ENCODE measurements around the gene KDM4C. TPM values are rescaled to one million over a fixed set of nuclear protein-coding genes. Genes with fewer than 3 reads are reported as not detected.

KDM4C gene
- total RNA-seq, 1 donor from 2014 or later = 63.5 TPM

GRCh38 chr9:7053903-7054302 is 296.1 kb downstream of the KDM4C start:
- Mint-ChIP-seq H3K27ac (ENCODE audit: unreplicated experiment) (no peak overlapping the region), H3K27me3 (ENCODE audit: unreplicated experiment) (peaks cover 4% of the 10 kb centered on the region), H3K4me3 (ENCODE audit: unreplicated experiment) (no peak overlapping the region), H3K36me3 (ENCODE audit: unreplicated experiment) (no peaks in the 10 kb centered on the region), H3K9me3 (ENCODE audit: unreplicated experiment) (peaks cover 10% of the 10 kb centered on the region), H3K4me1 (ENCODE audit: low read depth, unreplicated experiment) (peaks cover 37% of the 10 kb centered on the region)
- DNase-seq = no peak
- TF ChIP-seq CTCF (IDR thresholded peaks at IDR 0.05; ENCODE audit: partially characterized antibody, unreplicated experiment) = no peak

- H3K9me3 Mint-ChIP-seq (ENCODE audit: unreplicated experiment) = peaks cover 10% of the 10 kb centered on the region
- no peak for DNase-seq
- H3K27ac Mint-ChIP-seq (ENCODE audit: unreplicated experiment) = no peak overlapping the region
- H3K36me3 Mint-ChIP-seq (ENCODE audit: unreplicated experiment) = no peaks in the 10 kb centered on the region
- H3K27me3 Mint-ChIP-seq (ENCODE audit: unreplicated experiment) = peaks cover 4% of the 10 kb centered on the region
- no peak overlapping the region for H3K4me3 Mint-ChIP-seq (ENCODE audit: unreplicated experiment)
- no peak for TF ChIP-seq CTCF (IDR thresholded peaks at IDR 0.05; ENCODE audit: partially characterized antibody, unreplicated experiment)
- peaks cover 37% of the 10 kb centered on the region for H3K4me1 Mint-ChIP-seq (ENCODE audit: low read depth, unreplicated experiment)
Observed at GRCh38 chr9:7055171-7055903, 297.6 kb downstream of the KDM4C start.

- DNase-seq = no peak
- Mint-ChIP-seq H3K27ac (ENCODE audit: unreplicated experiment) (peak overlapping the region; percentile 95), H3K27me3 (ENCODE audit: unreplicated experiment) (peaks cover 7% of the 10 kb centered on the region)
Observed at GRCh38 chr9:7056254-7056653, 298.5 kb downstream of the KDM4C start.

GRCh38 chr9:7058473-7058872 is 300.7 kb downstream of the KDM4C start:
- Mint-ChIP-seq H3K27ac (ENCODE audit: unreplicated experiment) (no peak overlapping the region), H3K4me1 (ENCODE audit: low read depth, unreplicated experiment) (peaks cover 32% of the 10 kb centered on the region), H3K4me3 (ENCODE audit: unreplicated experiment) (no peak overlapping the region), H3K9me3 (ENCODE audit: unreplicated experiment) (peaks cover 6% of the 10 kb centered on the region), H3K36me3 (ENCODE audit: unreplicated experiment) (no peaks in the 10 kb centered on the region), H3K27me3 (ENCODE audit: unreplicated experiment) (peaks cover 4% of the 10 kb centered on the region)
- no peak for TF ChIP-seq CTCF (IDR thresholded peaks at IDR 0.05; ENCODE audit: partially characterized antibody, unreplicated experiment)
- no peak for DNase-seq

More at GRCh38 chr9:7056254-7056653, 298.5 kb downstream of the KDM4C start:
- Mint-ChIP-seq H3K9me3 (ENCODE audit: unreplicated experiment) (peaks cover 10% of the 10 kb centered on the region), H3K4me3 (ENCODE audit: unreplicated experiment) (no peak overlapping the region), H3K4me1 (ENCODE audit: low read depth, unreplicated experiment) (peaks cover 37% of the 10 kb centered on the region), H3K36me3 (ENCODE audit: unreplicated experiment) (no peaks in the 10 kb centered on the region)
- no peak for TF ChIP-seq CTCF (IDR thresholded peaks at IDR 0.05; ENCODE audit: partially characterized antibody, unreplicated experiment)

GRCh38 chr9:7067169-7067568 is 309.4 kb downstream of the KDM4C start:
- H3K27me3 Mint-ChIP-seq (ENCODE audit: unreplicated experiment) = no peaks in the 10 kb centered on the region
- no peaks in the 10 kb centered on the region for H3K9me3 Mint-ChIP-seq (ENCODE audit: unreplicated experiment)
- H3K36me3 Mint-ChIP-seq (ENCODE audit: unreplicated experiment) = no peaks in the 10 kb centered on the region
- no peak overlapping the region for H3K4me3 Mint-ChIP-seq (ENCODE audit: unreplicated experiment)
- no peaks in the 10 kb centered on the region for H3K4me1 Mint-ChIP-seq (ENCODE audit: low read depth, unreplicated experiment)
- TF ChIP-seq CTCF (IDR thresholded peaks at IDR 0.05; ENCODE audit: partially characterized antibody, unreplicated experiment) = no peak
- no peak overlapping the region for H3K27ac Mint-ChIP-seq (ENCODE audit: unreplicated experiment)
- no peak for DNase-seq
